Measurements from ENCODE around the gene SNAPC4. TPM values are rescaled to one million over a fixed set of nuclear protein-coding genes. Genes with fewer than 3 reads are reported as not detected.

Gene SNAPC4
- total RNA-seq, 1 experiment from 2014 or later, result 29.7 TPM

DNA sequence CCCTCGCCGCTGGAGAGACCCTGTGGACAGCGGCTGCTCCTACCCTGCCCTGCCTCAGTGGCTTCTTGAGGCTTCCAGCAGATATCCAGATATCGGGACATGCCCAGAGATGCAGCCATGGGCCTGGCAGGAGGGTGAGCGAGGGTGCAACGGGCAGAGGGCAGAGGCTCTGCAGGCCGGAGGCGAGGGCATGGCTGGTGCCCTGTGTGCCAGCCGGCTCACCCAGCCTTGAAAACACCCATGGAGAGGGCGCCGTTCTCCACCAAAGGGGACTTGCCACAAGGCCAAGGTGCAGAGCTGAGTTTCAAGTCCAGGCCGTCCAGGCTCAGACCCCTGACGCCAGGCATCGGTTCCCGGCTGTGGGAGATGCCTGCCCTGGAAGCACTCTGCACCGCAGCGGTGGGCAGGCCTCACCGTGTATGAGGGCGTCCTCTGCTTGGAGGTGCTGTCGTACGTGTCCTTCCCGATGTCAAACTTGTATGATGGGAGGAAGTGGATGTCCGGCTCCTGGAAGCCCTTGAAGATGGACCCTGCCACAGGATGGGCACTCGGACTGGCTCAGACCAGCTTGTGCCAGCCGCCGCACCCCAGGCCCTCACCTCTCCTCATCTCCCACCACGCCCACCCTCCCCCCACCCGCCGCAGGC is 30.7 kb upstream of the SNAPC4 start:
- H3T11ph ChIP-seq (ENCODE audit: low read length), result no peak overlapping the region
- H4K5ac ChIP-seq (ENCODE audit: insufficient read length, low read depth, low read length), result no peak overlapping the region
- no peak overlapping the region for H2BK120ac ChIP-seq (ENCODE audit: low read depth, low read length, poor library complexity, severe bottlenecking)
- H3K14ac ChIP-seq (ENCODE audit: insufficient read depth, low read length), result no peak overlapping the region; the same call in 1 of the 2 replicates
- H4K91ac ChIP-seq (ENCODE audit: insufficient read length, low read depth, low read length), result no peak overlapping the region
- no peak overlapping the region for H2BK12ac ChIP-seq (ENCODE audit: insufficient read length, low read depth, low read length)
- H3K4me1 Mint-ChIP-seq, result 0 out of 4 replicates have a peak, but pooled peaks cover 0 to 2% of the 10 kb centered on the region in 2 experiments
- no peak overlapping the region for H3K18ac ChIP-seq (ENCODE audit: insufficient read length, low read depth, low read length)
- H3K56ac ChIP-seq (ENCODE audit: insufficient read length, low read depth, low read length), result no peak overlapping the region
- H3K79me1 ChIP-seq (ENCODE audit: insufficient read depth, low read depth, low read length, poor library complexity, severe bottlenecking), result no peaks in the 10 kb centered on the region
- H3K27ac Mint-ChIP-seq, result no peak overlapping the region; a peak in 1 of 7 replicates
- H3K27me3 Mint-ChIP-seq (ENCODE audit: low read depth), result no peaks in the 10 kb centered on the region
- no peaks in the 10 kb centered on the region for H3K9me3 ChIP-seq (ENCODE audit: control insufficient read depth, low read depth, low read length)
- no peaks in the 10 kb centered on the region for H3K9me3 Mint-ChIP-seq
- no peak overlapping the region for H3K27ac ChIP-seq (ENCODE audit: insufficient read length, low read depth, low read length)
- H3K27me3 ChIP-seq (ENCODE audit: insufficient read depth, low read length), result no peaks in the 10 kb centered on the region
- peaks cover 4 to 27% (median 19%) of the 10 kb centered on the region in 3 experiments; a peak in 6 of 7 replicates for H3K36me3 Mint-ChIP-seq (ENCODE audit: insufficient read depth in 1 of 3, low read depth in 3 of 3)
- no peaks in the 10 kb centered on the region for H3K23me2 ChIP-seq (ENCODE audit: insufficient read length, low read depth, low read length, poor library complexity, severe bottlenecking)
- H4K8ac ChIP-seq (replicated peaks; ENCODE audit: insufficient read length, low read depth, low read length), result no peak overlapping the region
- no peaks in the 10 kb centered on the region for H3K4me1 ChIP-seq (ENCODE audit: insufficient read depth, low read length)
- TF ChIP-seq, protein P1, sequence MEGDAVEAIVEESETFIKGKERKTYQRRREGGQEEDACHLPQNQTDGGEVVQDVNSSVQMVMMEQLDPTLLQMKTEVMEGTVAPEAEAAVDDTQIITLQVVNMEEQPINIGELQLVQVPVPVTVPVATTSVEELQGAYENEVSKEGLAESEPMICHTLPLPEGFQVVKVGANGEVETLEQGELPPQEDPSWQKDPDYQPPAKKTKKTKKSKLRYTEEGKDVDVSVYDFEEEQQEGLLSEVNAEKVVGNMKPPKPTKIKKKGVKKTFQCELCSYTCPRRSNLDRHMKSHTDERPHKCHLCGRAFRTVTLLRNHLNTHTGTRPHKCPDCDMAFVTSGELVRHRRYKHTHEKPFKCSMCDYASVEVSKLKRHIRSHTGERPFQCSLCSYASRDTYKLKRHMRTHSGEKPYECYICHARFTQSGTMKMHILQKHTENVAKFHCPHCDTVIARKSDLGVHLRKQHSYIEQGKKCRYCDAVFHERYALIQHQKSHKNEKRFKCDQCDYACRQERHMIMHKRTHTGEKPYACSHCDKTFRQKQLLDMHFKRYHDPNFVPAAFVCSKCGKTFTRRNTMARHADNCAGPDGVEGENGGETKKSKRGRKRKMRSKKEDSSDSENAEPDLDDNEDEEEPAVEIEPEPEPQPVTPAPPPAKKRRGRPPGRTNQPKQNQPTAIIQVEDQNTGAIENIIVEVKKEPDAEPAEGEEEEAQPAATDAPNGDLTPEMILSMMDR (conservative IDR thresholded peaks at IDR 0.05), result no peak
- H3K4me2 ChIP-seq (ENCODE audit: insufficient read depth, insufficient read length, low read length), result no peak overlapping the region
- no peak overlapping the region for H2BK20ac ChIP-seq (ENCODE audit: low read depth, low read length, poor library complexity, severe bottlenecking)
- H3K4ac ChIP-seq (ENCODE audit: low read depth, low read length), result no peak overlapping the region
- H2BK15ac ChIP-seq (ENCODE audit: low read depth, low read length), result no peak overlapping the region
- H3K79me2 ChIP-seq (ENCODE audit: insufficient read depth, low read length), result peaks cover 2% of the 10 kb centered on the region; the same call in 1 of the 2 replicates
- no peak overlapping the region for H3K4me3 Mint-ChIP-seq
- no peak overlapping the region for H3K9ac ChIP-seq (ENCODE audit: extremely low read depth, insufficient read length, low read length)
- H3K23ac ChIP-seq (ENCODE audit: insufficient read length, low read depth, low read length), result no peak overlapping the region
- WGBS (ENCODE audit: extremely low coverage, insufficient read length, low lambda C conversion rate), result no CpG with 5 or more reads among the region's 29 CpGs
- H2AFZ ChIP-seq (ENCODE audit: low read length), result no peak overlapping the region
- no peak overlapping the region for H2BK5ac ChIP-seq (ENCODE audit: insufficient read length, low read length)
- no peak overlapping the region for H2AK5ac ChIP-seq (ENCODE audit: insufficient read length, low read length)
- DNase-seq, result no peak
- no peaks in the 10 kb centered on the region for H4K20me1 ChIP-seq (ENCODE audit: control insufficient read depth, insufficient read depth, insufficient read length)
